Mucosa of descending colon (tissue), 3 donors: ENCODE results near the gene STX8. TPM values are rescaled to one million over a fixed set of nuclear protein-coding genes. Genes with fewer than 3 reads are reported as not detected.

Source experiments
- ATAC-seq: fragments of 200-7000 bp; cut with Tn5 transposase; one replicate; pipeline ENCODE4 v1.9.1; 2020; ENCODE audit warnings: mild to moderate bottlenecking, moderate library complexity
- DNase-seq, 3 donors: peaks; one replicate each; pipeline ENCODE4 v3.0.0-alpha.2; 2020
- H3K36me3 ChIP-seq: fragments of 200-600 bp; one replicate; pipeline ENCODE4 v1.8.0; 2021; ENCODE audit warnings: low read depth, mild to moderate bottlenecking
- H3K4me1 ChIP-seq: fragments of 200-600 bp; one replicate; pipeline ENCODE4 v1.8.0; 2021; ENCODE audit warnings: low read depth, mild to moderate bottlenecking
- H3K4me3 ChIP-seq: fragments of 200-600 bp; one replicate; pipeline ENCODE4 v1.8.0; 2021; ENCODE audit warnings: mild to moderate bottlenecking
- H3K9me3 ChIP-seq: fragments of 200-600 bp; one replicate; pipeline ENCODE4 v1.8.0; 2021; ENCODE audit warnings: mild to moderate bottlenecking
- CTCF ChIP-seq: fragments of 200-600 bp; IDR thresholded peaks from one replicate; pipeline ENCODE4 v1.8.0; 2022; ENCODE audit warnings: antibody characterized with exemption, mild to moderate bottlenecking
- intact Hi-C, 2 donors: fragments of 100-400 bp; cut with DNase I in 1 of 2; cut with micrococcal nuclease in 1 of 2; formaldehyde crosslinking; loops; one replicate each; pipeline versions ENCODE4 v1.11.0 to v1.11.1; 2022; cut with DNase I, micrococcal nuclease
- total RNA-seq, 3 donors: library from RNA; stranded (reverse); fragmentation: NEBNext Ultra II Directional in 2 of 3; extraction: Animal tissue kit (Norgen Biotek cat#: 25700) in 2 of 3; gene quantifications; one replicate each; pipeline versions ENCODE4 v1.2.1 to v1.2.4, GENCODE V29; 2021 to 2023
- donor health status: DM: no; HTN: no; CAD: no; lungs with moderate emphysema.
- donor health status: DM: no; HTN: no; CAD: no.
- donor health status: DM: no; HTN: yes; CAD: no.

Gene STX8
- total RNA-seq, 3 donors from 2014 or later = 45.1 to 62.5 (median 54.4) TPM

GRCh38 chr17:9533441-9533840, 42.2 kb downstream of the STX8 start:
- no peak for ATAC-seq
- intact Hi-C loops = no loop called here
- TF ChIP-seq CTCF = no peak
- no peaks in the 10 kb centered on the region for H3K9me3 ChIP-seq
- H3K4me3 ChIP-seq = no peak overlapping the region
- no peak for DNase-seq
- no peaks in the 10 kb centered on the region for H3K4me1 ChIP-seq
- no peaks in the 10 kb centered on the region for H3K36me3 ChIP-seq

- intact Hi-C loops = no loop called here
Measured at GRCh38 chr17:9532715-9533114, 42.9 kb downstream of the STX8 start.

GRCh38 chr17:9531034-9531433, 44.6 kb downstream of the STX8 start:
- intact Hi-C loops = no loop called here
- H3K4me3 ChIP-seq = no peak overlapping the region
- H3K36me3 ChIP-seq = no peaks in the 10 kb centered on the region
- ATAC-seq = no peak
- TF ChIP-seq CTCF = no peak
- no peak for DNase-seq
- no peaks in the 10 kb centered on the region for H3K9me3 ChIP-seq
- no peaks in the 10 kb centered on the region for H3K4me1 ChIP-seq

More at GRCh38 chr17:9532715-9533114, 42.9 kb downstream of the STX8 start:
- no peak for TF ChIP-seq CTCF
- Histone ChIP-seq H3K36me3 (no peaks in the 10 kb centered on the region), H3K9me3 (no peaks in the 10 kb centered on the region), H3K4me1 (no peaks in the 10 kb centered on the region), H3K4me3 (no peak overlapping the region)
- no peak for DNase-seq
- ATAC-seq = no peak

- Histone ChIP-seq H3K36me3 (no peaks in the 10 kb centered on the region), H3K4me1 (no peaks in the 10 kb centered on the region), H3K9me3 (no peaks in the 10 kb centered on the region), H3K4me3 (no peak overlapping the region)
- ATAC-seq = no peak
- no peak for TF ChIP-seq CTCF
- no peak for DNase-seq
- intact Hi-C loops = loop anchor here in 1 of 2 donors (10.0 kb wide), 1 partner anchor 534 kb away; no protein-coding TSS in a partner anchor
Measured at GRCh38 chr17:9529033-9529700, 46.5 kb downstream of the STX8 start.

GRCh38 chr17:9527788-9528187, 47.8 kb downstream of the STX8 start:
- intact Hi-C loops = loop anchor here in 1 of 2 donors (10.0 kb wide), 1 partner anchor 533 kb away; no protein-coding TSS in a partner anchor
- no peaks in the 10 kb centered on the region for H3K36me3 ChIP-seq
- H3K4me1 ChIP-seq = no peaks in the 10 kb centered on the region
- no peaks in the 10 kb centered on the region for H3K9me3 ChIP-seq
- H3K4me3 ChIP-seq = no peak overlapping the region
- ATAC-seq = no peak
- TF ChIP-seq CTCF = no peak
- no peak for DNase-seq
